ENCODE data around the gene SUMO4. TPM values are rescaled to one million over a fixed set of nuclear protein-coding genes. Genes with fewer than 3 reads are reported as not detected.
A peak's percentile ranks its signal among the peaks of the same experiment; 100 is the strongest.

The SUMO4 gene
- total and polyA plus RNA-seq, 2 donors (not counting 1 experiment from before 2014, with no cell fraction given), result 0.18 to 11.5 TPM

GRCh38 chr6:149449831-149450678 lies 50.0 kb downstream of the SUMO4 start:
- Mint-ChIP-seq H3K9me3 (ENCODE audit: insufficient read depth) (no peaks in the 10 kb centered on the region), H3K4me3 (no peak overlapping the region), H3K27ac (peak overlapping the region; percentile 61), H3K4me1 (peaks cover 12% of the 10 kb centered on the region), H3K27me3 (no peaks in the 10 kb centered on the region)
- DNase-seq, result no peak
- peaks cover 22% of the 10 kb centered on the region for H4K20me1 ChIP-seq (ENCODE audit: control insufficient read depth, insufficient read depth, low read length, poor library complexity, severe bottlenecking)
- POLR2A ChIA-PET, result interaction anchor here (0.7 kb wide), 1 partner anchor 862 kb away, joined by 5 read pairs; no protein-coding TSS in a partner anchor
- H3K79me2 ChIP-seq (ENCODE audit: control insufficient read depth, insufficient read depth, low read length), result peaks cover 15% of the 10 kb centered on the region
- peaks cover 0 to 3% (median 0%) of the 10 kb centered on the region in 3 donors for H3K9me3 ChIP-seq (ENCODE audit: control extremely low read depth in 1 of 3, control insufficient read depth in 2 of 3, insufficient read depth in 1 of 3, low read length in 2 of 3)
- no peak overlapping the region for H3K9ac ChIP-seq (ENCODE audit: low read length)
- H3K4me2 ChIP-seq (replicated peaks; ENCODE audit: low read depth, low read length, poor library complexity, severe bottlenecking), result peak overlapping the region; percentile 43
- no peaks in the 10 kb centered on the region for H3K27me3 ChIP-seq (replicated peaks in 1 of 4; ENCODE audit: control extremely low read depth in 1 of 4, control insufficient read depth in 3 of 4, insufficient read depth in 4 of 4, low read length in 3 of 4)
- CTCF ChIA-PET, result interaction anchor here (1.1 to 1.4 kb wide), 3 partner anchors 20 to 67 kb away, joined by 3 to 7 read pairs (median 4); no protein-coding TSS in a partner anchor
- H3K4me3 ChIP-seq (ENCODE audit: control extremely low read depth in 1 of 5, extremely low read depth in 1 of 5, insufficient read depth in 1 of 5, low read depth in 2 of 5, low read length in 4 of 5), result no peak overlapping the region
- intact Hi-C loops (cut with micrococcal nuclease), result no loop called here
- H3K27ac ChIP-seq (ENCODE audit: low read length in 2 of 2), result no peak overlapping the region
- H2AFZ ChIP-seq (ENCODE audit: insufficient read depth, low read depth, low read length, poor library complexity, severe bottlenecking), result peak overlapping the region; percentile 2
- WGBS (ENCODE audit: insufficient coverage), result 98% methylated on average over 14 of the region's 14 CpGs
- H3K4me1 ChIP-seq (ENCODE audit: control insufficient read depth in 2 of 2, insufficient read depth in 2 of 2, low read length in 2 of 2), result no peaks in the 10 kb centered on the region
- TF ChIP-seq CTCF (IDR thresholded peaks at IDR 0.05) (no peak), EZH2 (IDR thresholded peaks at IDR 0.05; ENCODE audit: borderline replicate concordance, insufficient read depth, low read depth, low read length, poor library complexity, severe bottlenecking) (no peak)
- ATAC-seq (ENCODE audit: low read depth), result no peak
- H3K36me3 ChIP-seq (replicated peaks in 1 of 2; ENCODE audit: control extremely low read depth in 1 of 2, control insufficient read depth in 1 of 2, extremely low read depth in 1 of 2, insufficient read depth in 2 of 2, low read length in 1 of 2), result peaks cover 1 to 63% of the 10 kb centered on the region in 2 experiments

Other genes starting within 250 kb of the SUMO4 start
- gene TAB2, start 82.5 kb upstream of the SUMO4 start, total RNA-seq, result 85.4 and 88.5 TPM in 2 replicates
- gene TAB2, start 82.5 kb upstream of the SUMO4 start, polyA plus RNA-seq, result 27.7 and 31.6 TPM in 2 replicates
- 190 and 215 TPM in 2 replicates for gene ZC3H12D, start 84.8 kb downstream of the SUMO4 start, total RNA-seq
- gene ZC3H12D, start 84.8 kb downstream of the SUMO4 start, polyA plus RNA-seq, result 56.6 and 63.1 TPM in 2 replicates
- 34.3 and 36.1 TPM in 2 replicates for gene PPIL4, start 145.8 kb downstream of the SUMO4 start, total RNA-seq
- 3.1 and 9.2 TPM in 2 replicates for gene PPIL4, start 145.8 kb downstream of the SUMO4 start, polyA plus RNA-seq
- gene GINM1, start 166.1 kb downstream of the SUMO4 start, total RNA-seq, result 22.1 and 23.0 TPM in 2 replicates
- 14.4 and 14.7 TPM in 2 replicates for gene GINM1, start 166.1 kb downstream of the SUMO4 start, polyA plus RNA-seq
- 18.5 and 19.8 TPM in 2 replicates for gene KATNA1, start 248.5 kb downstream of the SUMO4 start, total RNA-seq
- 10.6 and 19.3 TPM in 2 replicates for gene KATNA1, start 248.5 kb downstream of the SUMO4 start, polyA plus RNA-seq